Stimulated activated CD4-positive, alpha-beta T cell treated with anti-CD3 and anti-CD28 coated beads, Interleukin-12 subunit alpha, Interleukin-12 subunit beta, amount 100 ng/mL, for 48 hours (primary cell): ENCODE measurements around the gene CGNL1.

Experiments
- DNase-seq, 3 donors: peaks; one replicate each; pipeline ENCODE4 v3.0.0-alpha.2; 2020; ENCODE audit warnings: low read depth in 2 of 3, low spot score in 1 of 3

Gene CGNL1

DNA sequence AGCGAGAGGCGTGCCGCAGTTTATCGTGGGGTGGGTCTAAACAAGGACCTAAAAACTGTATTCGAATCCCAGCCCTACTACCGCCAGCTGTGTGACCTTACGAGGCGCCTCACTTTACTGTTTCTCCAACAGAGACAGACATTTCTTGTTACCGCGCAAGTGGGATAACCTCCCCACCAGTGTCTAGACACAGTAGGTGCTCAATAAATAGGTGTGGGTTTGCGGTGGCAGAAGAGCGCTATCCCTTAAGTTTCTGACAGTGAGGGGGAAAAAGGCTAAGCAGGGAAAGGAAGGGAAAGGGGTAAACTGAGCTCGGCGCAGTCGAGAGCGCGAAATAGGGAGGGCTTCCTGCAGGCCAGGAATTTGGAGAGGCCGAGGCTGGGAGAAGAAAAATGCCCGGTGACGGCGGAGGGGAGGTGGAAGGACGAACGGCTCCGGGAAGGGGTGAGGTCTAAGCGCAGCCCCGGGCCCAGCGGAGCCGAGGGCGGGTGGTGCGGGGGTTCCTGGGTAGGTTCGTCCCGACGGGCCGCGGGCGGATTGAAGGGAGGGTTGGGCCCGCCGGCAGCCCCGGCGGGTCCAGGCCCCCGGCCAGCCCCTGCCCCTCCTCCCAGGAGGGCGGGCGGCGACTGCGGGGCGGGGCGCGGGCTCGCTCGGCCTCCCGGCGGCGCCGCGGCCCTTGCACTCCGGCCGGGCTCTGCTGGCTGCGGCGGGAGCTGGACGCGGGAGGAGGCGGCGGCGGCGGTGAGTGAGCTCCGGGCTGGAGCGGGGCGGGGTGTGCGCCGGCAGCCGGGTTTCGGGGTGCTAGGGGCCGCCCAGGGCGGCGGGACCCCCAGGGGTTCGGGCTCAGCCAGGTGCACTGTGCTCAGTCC, at the start of gene CGNL1:
TSS of gene CGNL1 (plus strand) at position 679 of the 869 bp plus-strand sequence. CDS start 61,495 bp downstream, outside the sequence.
- no peak for DNase-seq

DNA sequence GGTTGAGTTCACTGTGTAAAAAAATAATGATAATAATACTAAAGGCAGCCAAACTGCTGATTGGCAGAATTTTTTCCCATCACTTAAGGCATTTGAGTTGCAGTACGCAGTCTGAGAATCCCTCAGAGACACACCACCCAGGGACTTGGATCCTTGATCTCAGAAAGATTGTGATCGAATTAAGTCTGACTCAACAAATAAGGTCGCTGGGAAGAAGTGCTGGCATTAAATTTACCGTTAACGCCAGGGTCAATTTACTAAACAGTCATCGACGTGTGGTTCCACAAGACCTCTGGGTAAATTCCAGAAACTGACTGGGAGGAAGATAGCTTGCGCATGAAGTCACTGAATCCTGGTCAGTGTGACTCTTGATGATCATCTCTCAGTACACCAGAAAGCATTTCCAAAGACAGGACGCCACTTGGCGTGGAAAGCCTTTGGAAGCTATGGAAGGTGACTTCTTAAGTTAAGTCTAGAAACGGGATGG, 48.3 kb upstream of the CGNL1 start:
- DNase-seq, result no peak

DNA sequence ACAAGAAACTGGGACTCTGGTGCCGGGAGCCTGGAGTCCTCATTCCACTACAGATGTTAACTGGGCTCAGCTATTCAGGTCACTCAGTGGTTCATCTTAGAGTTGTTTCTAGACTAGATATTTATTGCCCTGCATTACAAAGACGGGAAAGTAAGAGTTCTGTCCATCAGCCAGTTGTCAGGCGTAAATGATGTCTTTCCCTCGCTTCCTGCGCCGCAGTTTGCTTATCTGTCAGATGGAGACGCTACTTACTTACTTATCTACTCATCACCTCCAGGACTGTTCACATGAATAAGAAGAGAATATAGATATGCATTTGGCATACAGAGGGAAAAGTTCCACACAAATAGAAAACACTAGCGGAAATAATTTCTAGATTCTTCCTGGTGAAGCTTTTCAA, 47.8 kb upstream of the CGNL1 start:
- DNase-seq, result no peak

- no peak for DNase-seq
These were observed 47.4 kb upstream of the CGNL1 start for GRCh38 chr15:57328897-57329296.

GRCh38 chr15:57329582-57330367, 46.5 kb upstream of the CGNL1 start:
- no peak for DNase-seq

DNA sequence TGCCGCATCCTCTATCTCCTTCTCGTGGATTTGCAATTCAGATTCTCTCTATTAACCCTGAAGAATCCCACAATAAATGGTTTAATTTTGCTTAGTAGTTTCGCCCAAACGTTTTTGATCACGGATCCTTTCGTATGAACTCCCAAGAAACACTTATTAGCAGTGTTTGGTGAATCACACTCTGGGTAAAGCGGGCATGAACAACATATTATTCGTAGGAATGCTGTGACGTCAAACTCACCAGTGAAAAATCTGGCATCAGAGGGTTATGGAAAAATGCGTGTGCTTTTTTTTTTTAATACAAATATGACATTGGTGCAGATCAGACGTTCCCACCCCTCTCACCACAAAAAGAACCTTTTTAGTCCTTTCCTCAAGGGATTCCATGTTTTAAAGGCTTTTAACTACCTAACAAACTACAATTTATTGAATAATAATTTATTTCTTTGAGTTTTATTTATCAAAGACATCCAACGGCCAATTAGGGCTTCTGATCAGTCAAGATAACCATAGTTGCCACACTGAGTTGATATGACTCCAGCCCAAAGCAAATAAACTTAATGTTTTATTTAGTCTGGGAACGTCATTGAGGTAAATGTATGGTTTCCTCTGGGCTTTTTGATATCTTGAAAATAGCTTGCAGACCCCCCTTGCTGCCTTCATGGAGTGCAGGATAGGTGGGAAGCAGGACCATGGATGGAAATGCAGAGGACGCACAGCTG, 45.5 kb upstream of the CGNL1 start:
- DNase-seq, result no peak

GRCh38 chr15:57332326-57332725, 44.0 kb upstream of the CGNL1 start:
- no peak for DNase-seq

DNA sequence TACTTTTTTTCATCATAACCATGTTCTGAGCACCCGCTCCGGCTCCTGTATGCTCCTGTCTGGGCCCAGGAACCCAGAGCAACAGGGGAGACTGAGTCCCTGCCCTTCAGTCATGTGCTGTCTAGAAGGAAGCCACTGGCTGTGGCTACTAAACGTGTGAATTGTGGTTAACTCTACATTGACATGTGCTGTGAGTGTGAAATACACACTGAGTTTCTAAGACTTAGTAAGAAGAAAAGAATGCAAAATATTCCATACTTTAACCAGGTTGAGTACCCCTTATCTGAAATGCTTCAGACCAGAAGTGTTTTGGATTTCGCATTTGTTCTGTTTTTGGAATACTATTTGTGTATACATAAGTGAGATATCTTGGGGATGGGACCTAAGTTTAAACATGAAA, 42.8 kb upstream of the CGNL1 start:
- DNase-seq, result no peak

DNA sequence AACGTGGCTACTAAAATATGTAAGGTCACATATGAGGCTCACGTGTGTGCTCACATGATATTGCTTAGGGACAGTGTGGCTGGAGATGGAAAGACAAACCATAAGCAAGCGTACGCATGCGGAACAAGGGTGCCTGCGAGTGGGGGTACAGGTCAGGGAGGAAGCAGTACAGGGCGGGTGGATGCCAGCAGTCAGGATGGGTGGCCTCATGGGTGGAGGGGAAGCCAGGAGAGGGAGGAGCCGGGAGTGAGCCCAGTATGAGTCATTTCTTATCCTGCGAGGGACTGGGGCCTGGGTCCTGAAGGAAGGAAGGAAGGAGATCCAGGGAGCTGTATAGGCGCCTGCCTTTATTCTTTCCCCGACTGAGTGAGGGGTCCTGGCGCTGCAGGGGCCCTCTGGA, 42.0 kb upstream of the CGNL1 start:
- no peak for DNase-seq

GRCh38 chr15:57335293-57335715, 41.0 kb upstream of the CGNL1 start:
- no peak for DNase-seq

DNA sequence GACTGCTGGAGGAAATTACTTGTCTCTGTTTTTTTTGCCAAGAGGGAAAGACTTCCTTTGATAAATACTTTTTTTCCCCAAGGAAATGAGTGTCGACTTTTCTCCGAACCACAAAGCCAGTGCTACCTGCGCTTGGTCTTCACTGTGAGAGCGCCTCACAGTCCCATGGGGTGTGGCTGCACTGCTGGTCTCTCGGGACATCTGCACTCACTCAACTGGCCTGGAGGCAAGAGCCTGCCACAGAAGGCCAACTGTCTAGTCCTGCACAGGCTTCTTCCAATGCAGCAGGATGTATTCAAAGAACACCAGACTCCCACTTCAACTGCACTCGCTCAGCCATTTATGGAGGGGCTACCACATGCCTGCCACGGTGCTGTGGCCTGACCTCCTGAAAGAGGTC, 40.6 kb upstream of the CGNL1 start:
- DNase-seq, result no peak

DNA sequence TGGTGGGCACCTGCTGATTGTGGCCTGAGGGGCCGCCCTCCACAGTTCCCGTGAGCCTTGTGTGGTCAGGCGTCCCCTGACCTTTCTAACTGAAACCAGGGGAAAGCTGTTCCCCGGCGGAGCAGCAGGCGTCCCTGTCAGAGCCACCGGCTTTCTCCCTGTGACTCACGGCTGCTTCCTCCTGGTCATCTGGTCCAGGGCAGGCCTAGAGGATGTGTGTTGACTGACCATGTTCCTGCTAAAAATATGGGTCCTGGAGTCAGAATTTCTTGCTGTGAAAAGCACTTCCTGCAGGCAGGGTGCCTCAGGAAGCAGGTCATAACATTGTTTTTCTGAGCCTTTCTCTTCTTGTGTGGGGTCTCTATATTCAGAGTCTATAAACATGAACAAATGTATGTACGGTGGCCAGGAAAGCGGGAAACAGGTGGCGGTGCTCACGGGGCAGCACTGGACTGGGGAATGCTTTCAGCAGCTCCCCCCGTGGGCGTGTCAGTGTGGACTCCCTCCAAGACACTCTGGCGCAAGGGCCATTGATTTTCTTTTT, 38.4 kb upstream of the CGNL1 start:
- DNase-seq, result no peak

- no peak for DNase-seq
These were observed 37.0 kb upstream of the CGNL1 start for GRCh38 chr15:57339321-57339720.

- DNase-seq, result peak; percentile 7 to 10 (median 7)
These were observed 35.5 kb upstream of the CGNL1 start for GRCh38 chr15:57340682-57341259.

DNA sequence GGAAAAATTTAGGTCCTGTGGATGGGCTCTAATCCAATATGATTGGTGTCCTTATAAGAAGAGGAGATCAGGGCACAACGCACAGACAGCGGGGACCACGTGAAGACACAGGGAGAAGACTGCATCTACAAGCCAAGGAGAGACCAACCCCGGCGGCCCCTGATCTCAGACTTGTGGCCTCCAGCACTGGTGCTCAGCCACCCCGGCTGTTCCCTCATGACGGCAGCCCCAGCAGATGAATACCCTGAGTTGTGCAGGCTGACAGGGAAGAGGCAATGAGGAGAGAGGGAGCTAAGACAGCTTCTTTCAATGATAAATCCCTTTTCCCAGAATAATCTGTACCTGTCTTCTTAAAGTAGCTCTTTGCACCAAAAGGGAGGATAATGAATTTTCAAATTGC, 33.3 kb upstream of the CGNL1 start:
- DNase-seq, result no peak

DNA sequence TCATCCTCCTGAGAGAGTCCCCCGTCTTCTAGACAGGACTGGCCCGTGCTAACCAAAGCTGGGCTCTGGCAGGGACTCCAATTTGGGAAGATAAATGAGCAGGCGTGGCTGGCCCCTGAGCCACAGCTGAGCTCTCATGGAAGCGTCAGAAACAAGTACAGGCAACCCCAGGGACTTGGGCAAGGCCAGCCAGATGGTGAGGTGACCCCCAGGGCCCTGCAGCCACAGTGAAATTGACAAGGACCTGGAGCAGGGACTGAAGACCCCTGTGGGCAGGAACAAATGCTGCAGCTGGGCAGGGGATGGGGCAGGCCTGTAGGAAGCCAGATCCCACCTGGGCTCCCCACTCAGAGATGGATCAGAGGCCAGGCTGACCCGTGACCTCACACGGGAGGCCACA, 32.8 kb upstream of the CGNL1 start:
- DNase-seq, result no peak

DNA sequence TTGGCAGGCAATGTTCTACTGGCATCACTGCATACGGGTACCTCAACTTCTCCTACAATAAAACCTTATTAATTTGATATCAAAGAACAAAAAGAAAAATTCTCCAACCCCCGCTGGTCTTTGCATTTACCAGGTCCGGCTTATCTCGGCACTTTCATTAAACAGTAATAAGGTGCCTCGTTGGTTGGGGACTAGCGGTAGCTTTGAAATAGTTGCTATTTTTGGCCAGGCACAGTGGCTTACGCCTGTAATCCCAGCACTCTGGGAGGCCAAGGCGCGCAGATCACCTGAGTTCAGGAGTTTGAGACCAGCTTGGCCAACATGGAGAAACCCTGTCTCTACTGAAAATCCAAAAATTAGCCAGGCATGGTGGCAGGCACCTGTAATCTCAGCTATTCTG, 32.0 kb upstream of the CGNL1 start:
- DNase-seq, result no peak

DNA sequence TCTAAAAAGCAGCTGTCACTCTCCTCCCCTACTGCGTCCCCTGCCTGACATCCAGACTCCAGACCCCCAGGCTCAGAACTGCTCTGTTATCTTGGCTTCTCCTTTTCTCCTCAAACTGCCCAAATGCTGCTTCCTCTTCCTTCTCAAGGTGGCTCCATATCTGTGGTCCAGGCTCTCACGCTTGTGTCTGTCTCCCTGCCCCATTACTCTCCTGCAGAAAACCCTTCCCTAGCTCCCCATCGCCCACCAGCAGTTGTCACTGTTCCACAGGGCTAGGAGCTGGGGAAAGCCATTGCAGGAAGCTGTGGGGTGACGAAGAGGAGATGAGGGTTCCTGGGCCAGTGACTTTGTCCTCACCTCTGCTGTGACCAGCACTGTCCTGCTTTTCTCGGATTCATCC, 30.7 kb upstream of the CGNL1 start:
- no peak for DNase-seq

- DNase-seq, result no peak
These were observed 28.2 kb upstream of the CGNL1 start for GRCh38 chr15:57348081-57348480.

GRCh38 chr15:57352535-57353316, 23.6 kb upstream of the CGNL1 start:
- no peak for DNase-seq
